Stimulated activated CD4-positive, alpha-beta T cell treated with anti-CD3 and anti-CD28 coated beads, TNF-alpha, amount 100 ng/mL, for 1 hour (primary cell): ENCODE data around the gene PROK2.
A peak's percentile ranks its signal among the peaks of the same experiment; 100 is the strongest.

Source experiments
- DNase-seq, 3 donors: peaks; one replicate each; pipeline ENCODE4 v3.0.0-alpha.2; 2020; ENCODE audit warnings: low read depth in 3 of 3, low spot score in 1 of 3

The PROK2 gene

GRCh38 chr3:71744738-71745137, 40.2 kb downstream of the PROK2 start:
- DNase-seq = no peak

- no peak for DNase-seq
Measured at GRCh38 chr3:71742621-71743020, 42.3 kb downstream of the PROK2 start.

GRCh38 chr3:71734881-71735280, 50.1 kb downstream of the PROK2 start:
- no peak for DNase-seq

GRCh38 chr3:71733319-71733718, 51.6 kb downstream of the PROK2 start:
- no peak for DNase-seq

- no peak for DNase-seq
Measured at GRCh38 chr3:71732637-71733036, 52.3 kb downstream of the PROK2 start.

- DNase-seq = no peak
Measured at GRCh38 chr3:71728632-71729342, 56.2 kb downstream of the PROK2 start.

GRCh38 chr3:71726146-71726545, 58.8 kb downstream of the PROK2 start:
- DNase-seq = peak in 1 of 3 donors; percentile 23

DNA sequence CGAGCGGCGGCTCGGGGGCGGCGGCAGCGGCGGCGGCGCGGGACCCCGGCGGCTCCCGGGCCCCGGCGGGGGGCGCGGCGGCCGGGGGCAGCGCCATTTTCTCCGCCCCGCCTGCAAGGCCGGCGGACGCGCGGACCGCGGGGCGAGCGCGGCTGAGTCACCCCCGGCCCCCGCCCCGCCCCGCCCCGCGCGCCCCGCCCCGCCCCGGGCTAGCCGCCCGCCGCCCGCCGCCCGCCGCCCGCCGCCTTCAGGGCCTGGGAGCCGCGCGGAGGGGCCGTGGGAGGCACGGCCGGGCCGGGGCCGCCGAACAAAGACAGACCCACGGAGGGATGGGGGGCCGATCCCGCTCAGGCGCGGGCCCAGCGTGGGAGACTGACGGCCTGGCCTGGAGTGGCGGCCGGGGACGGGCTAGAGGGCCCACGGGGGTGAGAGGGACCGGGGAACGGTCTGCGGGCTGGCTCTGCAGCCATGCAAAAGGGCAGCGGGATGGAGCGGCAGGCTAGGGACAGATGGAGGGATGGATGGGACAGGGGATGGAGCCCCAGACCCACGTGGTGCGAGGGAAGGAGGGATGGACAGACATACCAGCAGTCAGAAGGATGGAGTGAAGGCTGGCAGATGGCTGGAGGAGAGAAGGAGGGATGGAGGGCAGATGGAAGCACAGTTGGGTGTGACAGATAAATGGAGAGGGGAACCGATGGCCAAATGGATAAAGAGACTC, 59.5 kb downstream of the PROK2 start, which contains the start of gene EIF4E3:
EIF4E3 (minus strand) TSS at position 132 of the 721 bp plus-strand sequence; CDS start at position 97, 35 bp downstream.
- DNase-seq = peak in 1 of 3 donors; percentile 31

GRCh38 chr3:71724584-71725270, 60.2 kb downstream of the PROK2 start:
- peak in 1 of 3 donors; percentile 22 for DNase-seq

GRCh38 chr3:71724171-71724453, 60.8 kb downstream of the PROK2 start:
- DNase-seq = no peak

DNA sequence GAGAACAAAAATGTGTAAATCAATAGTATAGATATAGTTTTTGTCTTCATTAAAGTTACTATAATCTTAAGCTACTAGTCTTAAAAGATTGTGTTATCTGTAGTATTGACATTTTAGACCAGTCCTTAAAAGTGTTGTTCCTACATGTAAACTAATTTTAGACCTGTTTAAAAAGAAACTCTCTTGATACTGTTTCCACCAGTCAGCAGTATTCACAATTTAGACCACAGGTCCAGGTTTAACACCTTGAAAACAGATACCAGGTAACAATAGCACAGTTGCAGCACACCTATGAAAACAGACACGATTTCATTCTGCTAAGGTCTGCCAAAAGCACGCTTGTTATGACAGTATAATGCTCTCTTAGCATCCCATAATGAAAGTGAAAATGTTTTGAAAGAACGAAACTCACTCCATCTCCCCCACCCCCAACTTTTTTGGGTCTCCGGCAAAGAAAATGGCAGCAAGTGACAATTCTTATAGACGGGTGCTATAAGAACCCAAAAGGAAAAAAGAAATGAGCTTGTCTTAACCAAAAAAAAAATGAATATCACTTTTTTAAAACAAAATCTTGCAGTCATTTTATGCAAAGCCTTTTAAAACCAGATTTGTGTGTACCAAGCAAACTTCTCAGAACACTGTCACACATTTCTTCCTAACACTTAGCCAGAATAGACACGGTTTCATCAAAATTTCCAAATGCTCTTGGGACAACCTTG, 61.3 kb downstream of the PROK2 start:
- DNase-seq = no peak

- DNase-seq = no peak
Measured at GRCh38 chr3:71722693-71723092, 62.3 kb downstream of the PROK2 start.
